ENCODE results near the gene SLX1A.
"Not testable (repeated sequence)": the region's sequence is repeated elsewhere in the genome, so short reads cannot be mapped to it uniquely, and the experiment has no call there.

SLX1A gene

GRCh38 chr16:30193615-30194014 is at the start of gene SLX1A, which contains the start of gene BOLA2B:
Gene SLX1A, plus strand, starts transcription at chr16:30193875. Its CDS starts 210 bp downstream, at chr16:30194085.
Gene BOLA2B, minus strand, starts transcription at chr16:30193666. Its CDS starts 71 bp downstream, at chr16:30193595.
- DNase-seq = not testable (repeated sequence)

DNA sequence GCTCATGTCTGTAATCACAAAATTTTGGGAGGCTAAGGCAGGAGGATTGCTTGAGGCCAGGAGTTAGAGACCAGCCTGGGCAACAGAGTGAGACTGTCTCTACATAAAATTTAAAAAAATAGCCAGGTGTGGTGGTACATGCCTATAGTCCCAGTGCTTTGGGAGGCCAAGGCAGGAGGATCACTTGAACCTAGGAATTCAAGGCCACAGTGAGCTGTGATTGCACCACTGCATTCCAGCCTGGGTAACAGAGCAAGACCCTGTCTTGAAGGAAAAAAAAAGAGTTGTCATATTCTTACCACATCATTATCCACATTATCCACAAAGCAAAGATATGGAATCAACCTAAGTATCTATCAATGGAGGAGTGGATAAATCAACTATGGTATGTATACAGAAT is 49.7 kb upstream of the SLX1A start:
- DNase-seq = no peak

GRCh38 chr16:30144917-30145316 is 48.8 kb upstream of the SLX1A start:
- no peak for DNase-seq

DNA sequence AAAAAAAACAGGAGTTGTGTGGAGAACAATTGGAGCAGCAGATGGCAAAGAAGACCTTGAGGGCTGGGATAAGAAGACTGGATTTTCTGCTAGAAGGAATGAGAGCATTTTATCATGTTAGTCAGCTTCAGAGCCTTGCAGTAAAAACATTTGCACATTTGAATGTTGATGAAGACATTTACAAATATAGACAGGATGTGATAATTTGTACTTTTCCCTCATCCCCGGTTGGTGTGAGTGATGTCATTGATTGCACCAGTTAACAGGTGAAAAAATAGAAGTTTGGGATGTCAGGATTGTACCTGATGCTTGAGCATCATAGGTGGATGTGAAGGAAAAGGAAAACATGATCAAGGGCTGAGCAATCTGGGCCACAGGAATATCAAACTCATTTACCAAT is 48.0 kb upstream of the SLX1A start:
- DNase-seq = no peak

DNA sequence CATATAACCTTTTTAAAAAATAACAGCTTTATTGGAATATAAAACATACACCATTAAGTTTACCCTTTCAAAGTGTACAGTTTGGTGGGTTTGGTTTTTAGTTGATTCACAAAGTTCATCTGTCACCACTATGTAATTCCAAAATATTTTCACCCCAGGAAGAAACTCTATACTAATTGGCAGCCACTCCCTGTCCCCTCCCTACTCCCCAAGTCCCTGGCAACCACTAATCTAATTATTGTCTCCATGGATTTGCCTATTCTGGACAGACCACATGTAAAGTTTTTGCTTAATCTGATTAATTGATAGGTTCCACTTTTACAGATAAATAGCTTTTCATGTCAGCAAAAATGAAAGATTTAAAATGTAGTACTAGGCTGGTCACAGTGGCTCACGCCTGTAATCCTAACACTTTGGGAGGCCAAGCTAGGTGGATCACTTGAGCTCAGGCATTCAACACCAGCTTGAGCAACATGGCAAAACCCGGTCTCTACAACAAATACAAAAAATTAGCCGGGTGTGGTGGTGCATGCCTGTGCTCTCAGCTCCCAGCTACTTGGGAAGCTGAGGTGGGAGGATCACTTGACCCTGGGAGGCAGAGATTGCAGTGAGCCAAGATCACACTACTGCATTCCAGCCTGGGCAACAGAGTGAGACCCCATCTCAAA is 45.7 kb upstream of the SLX1A start:
- no peak for DNase-seq

GRCh38 chr16:30149250-30149930 is 44.3 kb upstream of the SLX1A start:
- no peak for DNase-seq

- no peak for DNase-seq
Observed at GRCh38 chr16:30151091-30151490, 42.6 kb upstream of the SLX1A start.

GRCh38 chr16:30152517-30152916 is 41.2 kb upstream of the SLX1A start:
- DNase-seq = no peak

- DNase-seq = no peak
Observed at GRCh38 chr16:30155188-30155587, 38.5 kb upstream of the SLX1A start.

DNA sequence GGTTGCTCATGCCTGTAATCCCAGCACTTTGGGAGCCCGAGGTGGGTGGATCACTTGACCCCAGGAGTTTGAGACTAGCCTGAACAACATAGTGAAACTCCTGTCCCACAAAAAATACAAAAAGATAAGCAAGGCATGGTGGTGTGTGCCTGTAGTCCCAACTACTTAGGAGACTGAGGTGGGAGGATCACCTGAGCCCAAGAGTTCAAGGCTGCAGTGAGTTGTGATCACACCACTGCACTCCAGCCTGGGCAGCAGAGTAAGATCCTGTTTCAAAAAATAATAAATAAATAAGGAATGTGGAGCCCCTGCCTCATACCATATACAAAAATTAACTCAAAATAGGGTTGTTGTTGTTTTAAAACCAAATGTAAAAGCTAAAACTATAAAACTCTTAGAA is 36.5 kb upstream of the SLX1A start:
- no peak for DNase-seq

GRCh38 chr16:30163538-30163937 is 30.1 kb upstream of the SLX1A start:
- DNase-seq = no peak

GRCh38 chr16:30166202-30166902 is 27.3 kb upstream of the SLX1A start:
- peak; percentile 34 for DNase-seq

GRCh38 chr16:30168746-30169145 is 24.9 kb upstream of the SLX1A start:
- DNase-seq = not testable (repeated sequence)

- DNase-seq = not testable (repeated sequence)
Observed at GRCh38 chr16:30169416-30169815, 24.3 kb upstream of the SLX1A start.

GRCh38 chr16:30170145-30170544 is 23.5 kb upstream of the SLX1A start:
- DNase-seq = not testable (repeated sequence)

GRCh38 chr16:30173054-30173453 is 20.6 kb upstream of the SLX1A start:
- no peak for DNase-seq

DNA sequence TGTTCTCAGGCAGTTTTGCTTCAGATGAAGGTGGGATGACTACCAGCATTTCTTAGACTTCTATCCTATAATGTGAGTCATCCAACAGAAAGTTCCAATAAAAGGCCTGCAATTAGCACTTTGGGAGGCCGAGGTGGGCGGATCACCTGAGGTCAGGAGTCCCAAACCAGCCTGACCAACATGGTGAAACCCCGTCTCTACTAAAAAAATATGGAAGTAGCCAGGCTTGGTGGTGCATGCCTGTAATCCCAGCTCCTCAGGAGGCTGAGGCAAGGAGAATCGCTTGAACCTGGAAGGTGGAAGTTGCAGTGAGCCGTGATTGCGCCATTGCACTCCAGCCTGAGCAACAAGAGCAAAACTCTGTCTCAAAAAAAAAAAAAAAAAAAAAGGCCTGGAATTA is 16.8 kb upstream of the SLX1A start:
- not testable (repeated sequence) for DNase-seq

DNA sequence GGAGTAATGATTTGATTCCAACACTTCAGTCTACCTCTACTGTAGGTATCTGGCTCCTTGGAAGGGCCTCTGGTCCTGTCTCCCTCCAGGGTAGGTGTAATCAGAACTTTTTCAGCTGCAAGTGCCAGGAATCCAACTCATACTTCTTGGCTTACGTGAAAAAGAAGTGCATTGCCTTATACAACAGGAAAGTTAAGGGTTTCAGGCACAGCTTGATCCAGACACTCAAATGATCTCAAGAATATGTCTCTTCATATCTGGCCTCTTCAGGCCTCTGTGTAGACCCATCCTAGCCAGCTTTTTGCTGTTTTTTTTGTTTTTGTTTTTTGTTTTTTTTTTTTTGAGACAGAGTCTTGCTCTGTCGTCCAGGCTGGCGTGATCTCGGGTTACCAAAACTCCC is 14.5 kb upstream of the SLX1A start:
- no peak for DNase-seq

GRCh38 chr16:30179931-30180330 is 13.7 kb upstream of the SLX1A start:
- no peak for DNase-seq

GRCh38 chr16:30180741-30181140 is 12.9 kb upstream of the SLX1A start:
- DNase-seq = no peak

DNA sequence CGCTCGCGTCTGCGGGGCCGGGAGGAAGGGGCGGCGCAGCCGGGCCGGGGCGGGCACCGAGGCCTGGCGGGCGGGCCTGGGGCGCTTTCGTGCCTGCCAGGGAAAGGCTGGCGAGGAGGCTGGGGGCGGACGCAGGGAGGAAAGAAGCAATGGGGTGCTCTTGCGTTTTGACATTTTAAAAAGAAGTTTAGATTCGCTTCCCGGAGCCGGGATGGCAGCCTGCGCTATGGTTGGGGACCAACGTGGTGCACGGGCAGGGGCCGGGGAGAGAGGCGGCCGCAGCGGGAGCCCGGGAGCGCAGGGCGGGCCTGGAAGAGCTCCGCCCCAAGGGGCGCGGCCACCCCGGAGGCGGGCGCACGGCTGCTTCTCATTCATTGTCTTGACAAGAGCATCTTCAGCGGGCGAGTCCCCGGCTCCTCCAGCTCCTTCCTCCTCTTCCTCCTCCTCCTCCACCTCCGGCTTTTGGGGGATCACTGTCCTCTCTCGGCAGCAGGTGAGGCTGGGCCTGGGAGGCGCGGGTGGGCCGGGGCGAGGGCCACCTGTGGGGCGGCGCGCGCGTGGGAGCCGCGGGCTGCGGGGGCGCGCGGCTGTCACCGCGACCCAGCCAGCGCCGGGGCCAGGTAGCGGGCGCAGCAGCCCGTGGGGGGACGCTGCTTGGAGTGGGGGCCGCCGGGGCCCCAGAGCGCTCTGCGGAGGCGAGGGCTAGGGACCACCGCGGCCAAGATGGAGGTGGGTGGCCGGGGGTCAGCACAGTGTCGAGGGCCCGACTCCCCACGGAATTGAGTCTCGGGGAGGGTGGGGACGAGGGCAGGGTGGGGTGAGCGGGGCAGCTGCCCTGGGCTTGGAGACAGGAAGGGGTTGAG is 10.2 kb upstream of the SLX1A start, which contains the start of gene CORO1A:
CORO1A (plus strand) TSS at position 370 of the 863 bp plus-strand sequence. CDS start 1,608 bp downstream, outside the sequence.
- peak; percentile 80 for DNase-seq

GRCh38 chr16:30184096-30184890 is 9.4 kb upstream of the SLX1A start:
- DNase-seq = peak; percentile 88
